Measurements from ENCODE around the gene JUN.

- TF ChIP-seq TAF1 (IDR thresholded peaks at IDR 0.05; ENCODE audit: borderline replicate concordance, insufficient read depth, low read length) (no peak), SIN3A (IDR thresholded peaks at IDR 0.05; ENCODE audit: borderline replicate concordance, insufficient read depth, low read length) (no peak), REST (IDR thresholded peaks at IDR 0.05; ENCODE audit: insufficient read depth in 1 of 2, low read depth in 2 of 2, low read length in 2 of 2) (no peak), POLR2AphosphoS5 (IDR thresholded peaks at IDR 0.05; ENCODE audit: low read depth, low read length) (no peak), FOXP2 (optimal IDR thresholded peaks at IDR 0.05; ENCODE audit: borderline replicate concordance, extremely low read depth, extremely low read length, insufficient read depth) (no peak)
These were observed 24.2 kb upstream of the JUN start for GRCh38 chr1:58808077-58808476.

All from PFSK-1 (cell line).